ACC112 (cell line): Measurements from ENCODE around the gene SMU1.

Experiments
- H2AFZ ChIP-seq: fragments of 200-600 bp; sonication (generic); one replicate; pipeline ENCODE4 v1.6.0; 2017; ENCODE audit warnings: antibody characterized with exemption, low read length; ENCODE audit not compliant: unreplicated experiment
- H3K27ac ChIP-seq: fragments of 200-600 bp; sonication (generic); 2 replicates; pipeline ENCODE4 v1.5.1; 2014; ENCODE audit warnings: low read depth, mild to moderate bottlenecking, antibody characterized with exemption, low read length, moderate library complexity
- H3K27me3 ChIP-seq: fragments of 200-600 bp; sonication (generic); 2 replicates; pipeline ENCODE4 v1.6.1; 2014; ENCODE audit warnings: mild to moderate bottlenecking, antibody characterized with exemption, low read length, moderate library complexity, mixed read lengths; ENCODE audit not compliant: insufficient read depth
- H3K36me3 ChIP-seq: fragments of 200-600 bp; sonication (generic); 2 replicates; pipeline ENCODE4 v1.6.1; 2016; ENCODE audit warnings: mild to moderate bottlenecking, antibody characterized with exemption, low read length, moderate library complexity, mixed read lengths; ENCODE audit not compliant: insufficient read depth
- H3K4me1 ChIP-seq: fragments of 200-600 bp; sonication (generic); one replicate; pipeline ENCODE4 v1.6.1; 2016; ENCODE audit warnings: low read length, mixed read lengths; ENCODE audit not compliant: insufficient read depth, unreplicated experiment, control insufficient read depth
- H3K4me3 ChIP-seq: fragments of 200-600 bp; sonication (generic); 2 replicates; pipeline ENCODE4 v1.5.1; 2014; ENCODE audit warnings: mild to moderate bottlenecking, low read depth, low read length
- H3K79me2 ChIP-seq: fragments of 200-600 bp; sonication (generic); one replicate; pipeline ENCODE4 v1.6.0; 2016; ENCODE audit warnings: low read length; ENCODE audit not compliant: control insufficient read depth, unreplicated experiment, insufficient read depth

Gene SMU1

GRCh38 chr9:33076046-33077004 lies at the start of gene SMU1:
TSS of gene SMU1 (minus strand) at chr9:33076674. CDS start at chr9:33076608, 66 bp downstream.
- peaks cover 36% of the 10 kb centered on the region for H3K79me2 ChIP-seq

GRCh38 chr9:33125461-33125860 lies 49.0 kb upstream of the SMU1 start:
- Histone ChIP-seq H3K27me3 (no peaks in the 10 kb centered on the region), H3K4me1 (peaks cover 16% of the 10 kb centered on the region), H3K27ac (peak overlapping the region; percentile 10; the same call in 1 of the 2 replicates), H2AFZ (no peak overlapping the region), H3K36me3 (peaks cover 26% of the 10 kb centered on the region), H3K4me3 (no peak overlapping the region), H3K79me2 (peaks cover 36% of the 10 kb centered on the region)

More at GRCh38 chr9:33076046-33077004, at the start of gene SMU1:
- Histone ChIP-seq H2AFZ (peak within 1 kb of the TSS; percentile 75), H3K27ac (peak within 1 kb of the TSS; percentile 82), H3K4me3 (peak within 1 kb of the TSS; percentile 96), H3K27me3 (no peaks in the 10 kb centered on the region), H3K36me3 (peaks cover 14% of the 10 kb centered on the region; the same call in 1 of the 2 replicates), H3K4me1 (peaks cover 6% of the 10 kb centered on the region)

- Histone ChIP-seq H3K79me2 (peaks cover 31% of the 10 kb centered on the region), H3K4me3 (no peak overlapping the region), H3K27ac (no peak overlapping the region), H2AFZ (no peak overlapping the region), H3K27me3 (no peaks in the 10 kb centered on the region), H3K36me3 (peaks cover 26% of the 10 kb centered on the region), H3K4me1 (peaks cover 16% of the 10 kb centered on the region)
These were observed 48.4 kb upstream of the SMU1 start for GRCh38 chr9:33124751-33125381.

GRCh38 chr9:33124046-33124445 lies 47.6 kb upstream of the SMU1 start:
- Histone ChIP-seq H3K4me1 (peaks cover 16% of the 10 kb centered on the region), H3K27ac (no peak overlapping the region), H3K79me2 (peaks cover 25% of the 10 kb centered on the region), H3K4me3 (no peak overlapping the region), H3K36me3 (peaks cover 26% of the 10 kb centered on the region), H3K27me3 (no peaks in the 10 kb centered on the region), H2AFZ (no peak overlapping the region)

GRCh38 chr9:33123407-33124031 lies 47.0 kb upstream of the SMU1 start:
- no peak overlapping the region for H3K27ac ChIP-seq

GRCh38 chr9:33120620-33121019 lies 44.1 kb upstream of the SMU1 start:
- Histone ChIP-seq H3K4me3 (no peak overlapping the region), H3K27me3 (no peaks in the 10 kb centered on the region), H3K36me3 (peaks cover 15% of the 10 kb centered on the region; the same call in 1 of the 2 replicates), H3K27ac (no peak overlapping the region), H2AFZ (no peak overlapping the region), H3K79me2 (peaks cover 20% of the 10 kb centered on the region), H3K4me1 (peaks cover 16% of the 10 kb centered on the region)

More at GRCh38 chr9:33123407-33124031, 47.0 kb upstream of the SMU1 start:
- Histone ChIP-seq H3K27me3 (no peaks in the 10 kb centered on the region), H3K36me3 (peaks cover 26% of the 10 kb centered on the region), H3K79me2 (peaks cover 20% of the 10 kb centered on the region), H2AFZ (no peak overlapping the region), H3K4me1 (peaks cover 16% of the 10 kb centered on the region), H3K4me3 (no peak overlapping the region)

GRCh38 chr9:33117796-33118195 lies 41.3 kb upstream of the SMU1 start:
- Histone ChIP-seq H3K79me2 (peaks cover 4% of the 10 kb centered on the region), H3K27me3 (no peaks in the 10 kb centered on the region), H3K4me3 (no peak overlapping the region), H3K36me3 (peaks cover 18% of the 10 kb centered on the region; the same call in 1 of the 2 replicates), H3K4me1 (peaks cover 12% of the 10 kb centered on the region), H3K27ac (peak overlapping the region; percentile 60), H2AFZ (no peak overlapping the region)

- peaks cover 12% of the 10 kb centered on the region for H3K4me1 ChIP-seq
- no peak overlapping the region for H2AFZ ChIP-seq
- H3K27me3 ChIP-seq = no peaks in the 10 kb centered on the region
- H3K4me3 ChIP-seq = no peak overlapping the region
- peak overlapping the region; percentile 60 for H3K27ac ChIP-seq
- peaks cover 18% of the 10 kb centered on the region; the same call in 1 of the 2 replicates for H3K36me3 ChIP-seq
- H3K79me2 ChIP-seq = peaks cover 4% of the 10 kb centered on the region
These were observed 40.8 kb upstream of the SMU1 start for GRCh38 chr9:33117306-33117705.

GRCh38 chr9:33116860-33117259 lies 40.4 kb upstream of the SMU1 start:
- no peak overlapping the region for H2AFZ ChIP-seq
- peaks cover 4% of the 10 kb centered on the region for H3K79me2 ChIP-seq
- H3K4me1 ChIP-seq = peaks cover 12% of the 10 kb centered on the region
- no peaks in the 10 kb centered on the region for H3K27me3 ChIP-seq
- peak overlapping the region; percentile 60 for H3K27ac ChIP-seq
- H3K36me3 ChIP-seq = peaks cover 19% of the 10 kb centered on the region; the same call in 1 of the 2 replicates
- H3K4me3 ChIP-seq = no peak overlapping the region

- Histone ChIP-seq H3K4me1 (peaks cover 12% of the 10 kb centered on the region), H3K27ac (no peak overlapping the region), H3K36me3 (peaks cover 17% of the 10 kb centered on the region; the same call in 1 of the 2 replicates), H3K27me3 (no peaks in the 10 kb centered on the region), H3K79me2 (no peaks in the 10 kb centered on the region), H3K4me3 (no peak overlapping the region), H2AFZ (no peak overlapping the region)
These were observed 38.3 kb upstream of the SMU1 start for GRCh38 chr9:33114746-33115145.
